NCI-H1092 treated with DMSO at 0.1 percent for 48 hours (cell line): ENCODE results near the gene CNGB1.

Experiments used
- DNase-seq: peaks from one replicate; lab custom pipeline; 2025; lab: John Stamatoyannopoulos, UW

The CNGB1 gene

GRCh38 chr16:57972306-57972705 lies 1.4 kb upstream of the CNGB1 start:
- DNase-seq = no peak

GRCh38 chr16:57971848-57972247 lies 920 bp upstream of the CNGB1 start:
- no peak for DNase-seq

- DNase-seq = no peak
These were observed 609 bp downstream of the CNGB1 start for GRCh38 chr16:57970319-57970718.

GRCh38 chr16:57969451-57970123 lies 1.3 kb downstream of the CNGB1 start:
- no peak for DNase-seq

- no peak for DNase-seq
These were observed 3.0 kb downstream of the CNGB1 start for GRCh38 chr16:57967916-57968315.

- DNase-seq = no peak
These were observed 3.9 kb downstream of the CNGB1 start for GRCh38 chr16:57966986-57967385.

GRCh38 chr16:57966204-57966771 lies 4.6 kb downstream of the CNGB1 start:
- DNase-seq = no peak

- no peak for DNase-seq
These were observed 6.7 kb downstream of the CNGB1 start for GRCh38 chr16:57964157-57964700.

GRCh38 chr16:57962756-57963155 lies 8.2 kb downstream of the CNGB1 start:
- no peak for DNase-seq

- no peak for DNase-seq
These were observed 8.9 kb downstream of the CNGB1 start for GRCh38 chr16:57962046-57962445.

GRCh38 chr16:57961538-57961937 lies 9.4 kb downstream of the CNGB1 start:
- no peak for DNase-seq

- no peak for DNase-seq
These were observed 10.0 kb downstream of the CNGB1 start for GRCh38 chr16:57960826-57961472.

- no peak for DNase-seq
These were observed 10.6 kb downstream of the CNGB1 start for GRCh38 chr16:57960310-57960709.

- DNase-seq = no peak
These were observed 11.1 kb downstream of the CNGB1 start for GRCh38 chr16:57959804-57960203.

GRCh38 chr16:57959121-57959520 lies 11.8 kb downstream of the CNGB1 start:
- no peak for DNase-seq

GRCh38 chr16:57958544-57958943 lies 12.4 kb downstream of the CNGB1 start:
- no peak for DNase-seq

- no peak for DNase-seq
These were observed 13.1 kb downstream of the CNGB1 start for GRCh38 chr16:57957673-57958392.

- no peak for DNase-seq
These were observed 13.8 kb downstream of the CNGB1 start for GRCh38 chr16:57956924-57957672.

GRCh38 chr16:57956270-57956808 lies 14.6 kb downstream of the CNGB1 start:
- no peak for DNase-seq

- no peak for DNase-seq
These were observed 15.2 kb downstream of the CNGB1 start for GRCh38 chr16:57955572-57956188.

GRCh38 chr16:57953857-57954256 lies 17.1 kb downstream of the CNGB1 start:
- DNase-seq = no peak
